Tibial artery (tissue), 4 donors: ENCODE results near the gene KAT6B.

Source experiments
- DNase-seq, 2 donors: peaks; one replicate each; pipeline ENCODE4 v3.0.0-alpha.2; 2019
- H3K27ac ChIP-seq, 2 donors: fragments of 200-600 bp; sonication (generic) in 1 of 2; 1 replicate in 1 of 2; 2 replicates in 1 of 2; pipeline ENCODE4 v1.5.1; 2018 to 2019; ENCODE audit warnings: mild to moderate bottlenecking in 1 of 2
- H3K27me3 ChIP-seq, 2 donors: fragments of 200-600 bp; sonication (generic) in 1 of 2; one replicate each; pipeline versions ENCODE4 v1.5.1 to v1.6.0; 2016 to 2019
- H3K36me3 ChIP-seq, 3 donors: fragments of 200-600 bp; sonication (generic) in 2 of 3; one replicate each; pipeline ENCODE4 v1.5.1; 2016 to 2019; ENCODE audit warnings: mild to moderate bottlenecking in 2 of 3
- H3K4me1 ChIP-seq, 4 donors: fragments of 200-600 bp; sonication (generic) in 2 of 4; 1 replicate in 3 of 4; 2 replicates in 1 of 4; pipeline ENCODE4 v1.5.1; 2016 to 2019
- H3K4me3 ChIP-seq, 2 donors: fragments of 200-600 bp; sonication (generic) in 1 of 2; 1 replicate in 1 of 2; 2 replicates in 1 of 2; pipeline ENCODE4 v1.5.1; 2018 to 2019; ENCODE audit warnings: mild to moderate bottlenecking in 2 of 2
- H3K9me3 ChIP-seq, 3 donors: fragments of 200-600 bp; sonication (generic) in 1 of 3; one replicate each; pipeline ENCODE4 v1.5.1; 2016 to 2019
- intact Hi-C: fragments of 100-400 bp; cut with DNase I; formaldehyde crosslinking; loops from one replicate; pipeline ENCODE4 v1.15.0; 2023; ENCODE audit warnings: low total_unique reads
- TF ChIP-seq, protein P1 (sequence below), 2 experiments: fragments of 200-600 bp in 1 of 2; fragments of 450-650 bp in 1 of 2; IDR thresholded peaks; one replicate each; pipeline ENCODE4 v1.5.1; 2017 to 2019; ENCODE audit warnings: antibody characterized with exemption in 2 of 2, mild to moderate bottlenecking in 1 of 2, moderate library complexity in 1 of 2

Gene KAT6B

DNA sequence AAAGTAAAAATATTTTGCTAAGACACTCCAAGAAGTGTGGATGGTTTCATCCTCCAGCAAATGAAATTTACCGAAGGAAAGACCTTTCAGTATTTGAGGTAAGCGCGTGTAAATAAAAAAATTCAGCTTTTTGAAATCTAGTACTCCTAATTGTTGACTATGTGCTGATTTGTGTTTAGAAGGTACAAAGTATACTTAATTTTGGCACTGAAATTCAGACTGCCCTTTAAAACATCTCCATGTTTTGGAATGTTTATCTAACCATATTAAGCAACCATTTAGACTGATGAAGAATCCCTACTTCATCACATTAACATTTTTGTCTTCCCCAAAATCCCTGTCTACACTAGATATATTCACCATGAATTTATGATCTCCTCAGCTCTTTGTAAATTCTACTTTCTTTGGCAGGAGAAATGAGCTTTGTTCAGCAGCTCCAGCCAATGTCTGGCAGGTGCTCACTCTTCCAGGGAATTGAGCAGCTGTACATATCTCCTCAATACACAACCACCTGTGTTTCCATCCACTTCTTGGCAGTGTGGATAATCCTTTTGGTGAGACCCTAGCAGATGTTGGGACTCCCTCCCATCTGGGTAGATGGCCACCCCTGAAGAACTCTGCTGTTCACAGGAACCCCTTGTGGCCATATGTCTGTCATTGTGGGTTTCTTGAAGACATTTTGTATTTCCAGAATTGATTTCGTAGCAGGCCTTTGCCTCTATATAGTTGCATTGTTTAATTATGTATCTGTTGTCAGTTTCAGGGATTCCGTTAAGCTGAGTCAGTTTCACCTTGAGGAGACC is 155.6 kb downstream of the KAT6B start:
- intact Hi-C loops = no loop called here
- DNase-seq = no peak
- Histone ChIP-seq H3K36me3 (peaks cover 9 to 35% (median 21%) of the 10 kb centered on the region in 3 donors), H3K27me3 (no peaks in the 10 kb centered on the region), H3K4me3 (no peak overlapping the region), H3K4me1 (peaks cover 0 to 13% (median 2%) of the 10 kb centered on the region in 4 donors), H3K9me3 (no peaks in the 10 kb centered on the region), H3K27ac (no peak overlapping the region)
- TF ChIP-seq, protein P1, sequence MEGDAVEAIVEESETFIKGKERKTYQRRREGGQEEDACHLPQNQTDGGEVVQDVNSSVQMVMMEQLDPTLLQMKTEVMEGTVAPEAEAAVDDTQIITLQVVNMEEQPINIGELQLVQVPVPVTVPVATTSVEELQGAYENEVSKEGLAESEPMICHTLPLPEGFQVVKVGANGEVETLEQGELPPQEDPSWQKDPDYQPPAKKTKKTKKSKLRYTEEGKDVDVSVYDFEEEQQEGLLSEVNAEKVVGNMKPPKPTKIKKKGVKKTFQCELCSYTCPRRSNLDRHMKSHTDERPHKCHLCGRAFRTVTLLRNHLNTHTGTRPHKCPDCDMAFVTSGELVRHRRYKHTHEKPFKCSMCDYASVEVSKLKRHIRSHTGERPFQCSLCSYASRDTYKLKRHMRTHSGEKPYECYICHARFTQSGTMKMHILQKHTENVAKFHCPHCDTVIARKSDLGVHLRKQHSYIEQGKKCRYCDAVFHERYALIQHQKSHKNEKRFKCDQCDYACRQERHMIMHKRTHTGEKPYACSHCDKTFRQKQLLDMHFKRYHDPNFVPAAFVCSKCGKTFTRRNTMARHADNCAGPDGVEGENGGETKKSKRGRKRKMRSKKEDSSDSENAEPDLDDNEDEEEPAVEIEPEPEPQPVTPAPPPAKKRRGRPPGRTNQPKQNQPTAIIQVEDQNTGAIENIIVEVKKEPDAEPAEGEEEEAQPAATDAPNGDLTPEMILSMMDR (IDR thresholded peaks at IDR 0.05) = no peak

DNA sequence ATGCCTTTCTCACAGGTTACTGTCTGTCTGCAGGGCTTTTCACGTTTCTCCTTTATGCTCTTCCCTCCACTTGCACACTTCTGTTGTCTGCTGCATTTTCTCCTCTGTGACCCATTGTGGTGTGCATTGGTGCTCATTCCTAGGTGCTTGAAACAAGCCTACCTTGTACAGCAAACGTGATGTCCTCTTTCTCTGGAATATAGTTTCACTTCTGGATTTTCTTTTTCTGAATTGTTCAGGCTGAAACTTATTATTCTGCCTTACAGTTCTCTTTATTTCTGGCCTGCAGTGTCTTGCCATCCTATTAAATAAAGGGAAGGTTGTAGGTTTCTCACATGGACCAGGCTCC is 156.2 kb downstream of the KAT6B start:
- TF ChIP-seq, protein P1 (IDR thresholded peaks at IDR 0.05) = no peak
- intact Hi-C loops = no loop called here
- no peak overlapping the region for H3K4me3 ChIP-seq
- no peak for DNase-seq
- H3K27ac ChIP-seq = no peak overlapping the region
- H3K4me1 ChIP-seq = peaks cover 0 to 19% (median 4%) of the 10 kb centered on the region in 4 donors
- no peaks in the 10 kb centered on the region for H3K9me3 ChIP-seq
- no peaks in the 10 kb centered on the region for H3K27me3 ChIP-seq
- H3K36me3 ChIP-seq = peaks cover 4 to 32% (median 15%) of the 10 kb centered on the region in 3 donors

DNA sequence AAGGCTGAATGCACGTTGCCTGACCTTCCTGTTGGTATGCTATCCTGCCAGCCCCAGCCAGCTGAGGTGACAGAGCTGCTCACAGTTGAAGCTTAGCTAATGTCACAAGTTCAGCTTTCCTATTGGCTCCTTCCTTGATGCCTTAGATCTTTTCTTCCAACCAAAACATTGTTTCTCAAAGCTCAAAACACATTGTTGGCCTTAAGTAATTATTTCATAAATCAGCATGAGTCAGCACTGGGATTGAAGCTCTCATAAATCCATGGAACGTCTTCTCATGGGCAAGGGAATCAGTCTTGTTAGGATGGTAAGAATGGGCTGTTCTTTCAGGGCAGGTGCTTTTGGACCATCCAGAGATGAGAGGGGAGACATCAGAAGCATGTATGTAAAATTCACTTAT is 157.0 kb downstream of the KAT6B start:
- intact Hi-C loops = no loop called here
- no peak for DNase-seq
- peaks cover 4 to 30% (median 15%) of the 10 kb centered on the region in 3 donors for H3K36me3 ChIP-seq
- H3K27me3 ChIP-seq = no peaks in the 10 kb centered on the region
- H3K27ac ChIP-seq = no peak overlapping the region
- TF ChIP-seq, protein P1 (IDR thresholded peaks at IDR 0.05) = no peak
- H3K9me3 ChIP-seq = no peaks in the 10 kb centered on the region
- peaks cover 0 to 26% (median 10%) of the 10 kb centered on the region in 4 donors for H3K4me1 ChIP-seq
- no peak overlapping the region for H3K4me3 ChIP-seq

DNA sequence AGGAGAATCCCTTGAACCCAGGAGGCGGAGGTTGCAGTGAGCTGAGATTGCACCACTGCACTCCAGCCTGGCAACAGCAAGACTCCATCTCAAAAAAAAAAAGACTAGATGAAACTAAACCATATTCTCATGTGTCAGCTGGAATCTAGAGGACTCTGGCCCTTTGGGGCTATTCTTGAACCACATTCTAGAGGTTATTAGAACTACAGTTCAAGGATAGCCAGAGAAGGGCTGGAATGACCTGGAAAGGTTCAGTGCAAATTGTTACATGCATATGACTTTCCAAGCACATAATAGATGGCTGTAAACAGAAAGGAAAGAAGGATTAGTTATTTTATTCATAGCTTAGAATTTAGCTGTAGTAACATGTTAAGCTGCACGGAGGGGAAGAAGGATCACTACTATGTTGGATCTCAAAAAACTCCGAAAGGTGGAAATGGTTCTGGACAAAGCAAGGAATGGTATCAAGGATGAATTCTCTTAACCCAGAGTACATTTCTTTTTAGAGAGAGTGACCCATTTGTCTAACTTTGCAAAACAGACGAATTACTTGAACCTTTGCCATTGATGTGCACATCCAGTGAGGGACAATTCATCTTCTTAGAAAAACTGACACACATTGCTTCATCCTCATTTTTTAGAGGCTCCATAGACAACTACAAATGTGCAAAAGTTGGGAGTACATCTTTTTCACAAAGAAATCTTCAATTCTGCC is 161.1 kb downstream of the KAT6B start:
- no peak for DNase-seq
- TF ChIP-seq, protein P1 (IDR thresholded peaks at IDR 0.05) = no peak
- Histone ChIP-seq H3K27me3 (no peaks in the 10 kb centered on the region), H3K4me1 (peaks cover 0 to 37% (median 17%) of the 10 kb centered on the region in 4 donors), H3K27ac (peak overlapping the region in 1 of 2 donors; percentile 17), H3K4me3 (no peak overlapping the region), H3K36me3 (peaks cover 3 to 21% (median 18%) of the 10 kb centered on the region in 3 donors), H3K9me3 (no peaks in the 10 kb centered on the region)
- intact Hi-C loops = no loop called here

DNA sequence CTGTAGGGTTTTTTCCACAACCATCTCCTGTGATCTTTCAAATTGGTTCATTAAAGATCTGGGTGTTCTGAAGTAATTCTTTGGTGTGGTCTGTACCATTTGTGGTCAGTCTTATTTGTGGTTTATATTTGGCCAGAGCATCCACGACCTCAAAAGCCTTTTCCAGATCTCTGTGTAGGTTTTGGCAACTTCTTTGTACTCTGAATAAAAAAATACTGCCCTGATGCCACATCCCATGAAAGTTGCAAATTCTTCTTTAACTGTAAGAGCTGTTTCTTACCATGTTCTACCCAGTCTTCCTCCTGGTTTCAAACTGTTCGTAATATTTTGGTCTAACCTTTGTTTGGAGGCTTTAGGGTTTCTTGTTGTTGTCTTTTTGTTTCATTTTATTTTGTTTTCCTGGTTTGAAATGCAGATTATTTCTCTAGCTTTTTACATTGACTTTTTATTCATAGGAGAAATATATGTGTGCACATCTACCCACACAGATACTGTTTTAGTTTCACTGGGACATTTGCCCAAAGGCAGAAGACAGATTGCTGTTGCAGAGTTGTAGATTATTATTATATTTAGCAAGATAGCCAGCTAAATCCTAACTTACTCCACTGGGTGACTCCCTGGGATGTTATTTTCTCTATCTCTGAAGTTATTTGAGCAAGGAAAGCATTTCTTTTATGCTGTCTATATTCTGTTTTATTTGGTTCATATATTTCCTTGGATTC is 161.8 kb downstream of the KAT6B start:
- Histone ChIP-seq H3K27me3 (no peaks in the 10 kb centered on the region), H3K4me1 (peaks cover 0 to 30% (median 16%) of the 10 kb centered on the region in 4 donors), H3K9me3 (no peaks in the 10 kb centered on the region), H3K36me3 (peaks cover 9 to 21% (median 21%) of the 10 kb centered on the region in 3 donors), H3K27ac (peak overlapping the region in 1 of 2 donors; percentile 17), H3K4me3 (no peak overlapping the region)
- TF ChIP-seq, protein P1 (IDR thresholded peaks at IDR 0.05) = no peak
- intact Hi-C loops = no loop called here
- no peak for DNase-seq
